ENCODE data around the gene LLGL2.

LLGL2 gene

GRCh38 chr17:75557075-75557851 is 31.8 kb downstream of the LLGL2 start:
- DNase-seq (ENCODE audit: extremely low read depth, insufficient read length), result no peak
- H3K4me3 ChIP-seq (replicated peaks; ENCODE audit: low read depth, low read length), result no peak overlapping the region
- no peaks in the 10 kb centered on the region for H3K27me3 ChIP-seq (replicated peaks; ENCODE audit: control insufficient read depth, insufficient read depth, low read length)
- H3K36me3 ChIP-seq (ENCODE audit: control insufficient read depth, insufficient read depth, low read length), result no peaks in the 10 kb centered on the region
- no peak for TF ChIP-seq CTCF (IDR thresholded peaks at IDR 0.05; ENCODE audit: insufficient read depth, low read length, poor library complexity, severe bottlenecking)

GRCh38 chr17:75557852-75558665 is 32.6 kb downstream of the LLGL2 start:
- no peak overlapping the region for H3K4me3 ChIP-seq (replicated peaks; ENCODE audit: low read depth, low read length)
- DNase-seq (ENCODE audit: extremely low read depth, insufficient read length), result no peak
- TF ChIP-seq CTCF (IDR thresholded peaks at IDR 0.05; ENCODE audit: insufficient read depth, low read length, poor library complexity, severe bottlenecking), result no peak
- H3K36me3 ChIP-seq (ENCODE audit: control insufficient read depth, insufficient read depth, low read length), result no peaks in the 10 kb centered on the region
- no peaks in the 10 kb centered on the region for H3K27me3 ChIP-seq (replicated peaks; ENCODE audit: control insufficient read depth, insufficient read depth, low read length)

- Histone ChIP-seq H3K4me3 (replicated peaks; ENCODE audit: low read depth, low read length) (no peak overlapping the region), H3K27me3 (replicated peaks; ENCODE audit: control insufficient read depth, insufficient read depth, low read length) (no peaks in the 10 kb centered on the region), H3K36me3 (ENCODE audit: control insufficient read depth, insufficient read depth, low read length) (no peaks in the 10 kb centered on the region)
- TF ChIP-seq CTCF (IDR thresholded peaks at IDR 0.05; ENCODE audit: insufficient read depth, low read length, poor library complexity, severe bottlenecking), result no peak
- DNase-seq (ENCODE audit: extremely low read depth, insufficient read length), result no peak
Observed at GRCh38 chr17:75558666-75559530, 33.4 kb downstream of the LLGL2 start.

DNA sequence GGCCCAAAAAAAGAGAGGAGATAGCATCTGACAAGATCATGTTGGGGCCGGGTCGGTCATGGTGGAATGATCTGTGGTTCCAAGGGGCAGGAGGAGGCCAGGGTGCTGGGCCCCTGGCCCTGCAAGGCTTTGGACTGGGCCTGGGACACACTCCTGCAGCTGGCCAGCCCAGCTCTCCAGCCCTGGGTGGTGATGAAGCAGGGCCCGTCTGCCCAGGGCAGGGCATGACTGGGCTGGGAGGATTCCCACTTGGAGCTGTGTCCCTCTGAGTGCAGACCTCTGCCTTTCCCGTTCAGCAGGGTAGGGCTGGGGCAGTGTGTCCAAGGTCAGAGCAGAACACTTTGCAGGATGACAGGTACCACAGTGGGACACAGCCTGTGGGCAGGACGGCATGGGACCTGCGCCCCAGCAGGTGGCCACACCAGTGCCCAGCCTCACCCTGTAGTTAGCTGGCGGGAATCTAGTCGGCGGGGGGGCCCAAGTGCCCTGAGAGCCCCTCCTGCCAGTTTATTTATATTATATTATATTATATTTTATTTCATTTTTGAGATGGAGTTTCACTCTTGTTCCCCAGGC is 34.5 kb downstream of the LLGL2 start:
- Histone ChIP-seq H3K36me3 (ENCODE audit: control insufficient read depth, insufficient read depth, low read length) (no peaks in the 10 kb centered on the region), H3K4me3 (replicated peaks; ENCODE audit: low read depth, low read length) (no peak overlapping the region), H3K27me3 (replicated peaks; ENCODE audit: control insufficient read depth, insufficient read depth, low read length) (no peaks in the 10 kb centered on the region)
- no peak for DNase-seq (ENCODE audit: extremely low read depth, insufficient read length)
- no peak for TF ChIP-seq CTCF (IDR thresholded peaks at IDR 0.05; ENCODE audit: insufficient read depth, low read length, poor library complexity, severe bottlenecking)

- no peak for TF ChIP-seq CTCF (IDR thresholded peaks at IDR 0.05; ENCODE audit: insufficient read depth, low read length, poor library complexity, severe bottlenecking)
- H3K27me3 ChIP-seq (replicated peaks; ENCODE audit: control insufficient read depth, insufficient read depth, low read length), result no peaks in the 10 kb centered on the region
- DNase-seq (ENCODE audit: extremely low read depth, insufficient read length), result no peak
- H3K36me3 ChIP-seq (ENCODE audit: control insufficient read depth, insufficient read depth, low read length), result no peaks in the 10 kb centered on the region
- H3K4me3 ChIP-seq (replicated peaks; ENCODE audit: low read depth, low read length), result no peak overlapping the region
Observed at GRCh38 chr17:75561927-75562603, 36.6 kb downstream of the LLGL2 start.
